Measurements from ENCODE around the gene NEURL4. TPM values are rescaled to one million over a fixed set of nuclear protein-coding genes. Genes with fewer than 3 reads are reported as not detected.

The NEURL4 gene
- total and polyA plus RNA-seq, 2 experiments from 2014 or later: 6.3 to 42.3 TPM

GRCh38 chr17:7282752-7283321 is 46.3 kb downstream of the NEURL4 start:
- H3K4me1 Mint-ChIP-seq: peaks cover 24% of the 10 kb centered on the region
- H3K36me3 Mint-ChIP-seq (ENCODE audit: low read depth): peaks cover 8% of the 10 kb centered on the region
- peak overlapping the region; percentile 59 for H3K4me3 Mint-ChIP-seq
- Histone ChIP-seq H4K20me1 (replicated peaks; ENCODE audit: insufficient read depth) (peaks cover 3% of the 10 kb centered on the region; the same call in 1 of the 2 replicates), H2AFZ (no peak overlapping the region), H3K4me2 (peak overlapping the region; percentile 86), H3K36me3 (ENCODE audit: insufficient read depth) (peaks cover 5% of the 10 kb centered on the region; the same call in 1 of the 2 replicates), H3K4me3 (peak overlapping the region; percentile 89), H3K9me2 (ENCODE audit: insufficient read depth) (no peaks in the 10 kb centered on the region), H3F3A (replicated peaks; ENCODE audit: low read depth) (peaks cover 15% of the 10 kb centered on the region; the same call in 1 of the 2 replicates), H3K4me1 (ENCODE audit: insufficient read depth) (peaks cover 13% of the 10 kb centered on the region; the same call in 1 of the 2 replicates), H3K27me3 (ENCODE audit: insufficient read depth) (peaks cover 10% of the 10 kb centered on the region), H3K27ac (ENCODE audit: low read depth) (no peak overlapping the region), H3K79me2 (replicated peaks; ENCODE audit: insufficient read depth) (no peaks in the 10 kb centered on the region)
- DNase-seq (ENCODE audit: low spot score): no peak
- no peak overlapping the region for H3K27ac Mint-ChIP-seq
- TF ChIP-seq, protein P1, sequence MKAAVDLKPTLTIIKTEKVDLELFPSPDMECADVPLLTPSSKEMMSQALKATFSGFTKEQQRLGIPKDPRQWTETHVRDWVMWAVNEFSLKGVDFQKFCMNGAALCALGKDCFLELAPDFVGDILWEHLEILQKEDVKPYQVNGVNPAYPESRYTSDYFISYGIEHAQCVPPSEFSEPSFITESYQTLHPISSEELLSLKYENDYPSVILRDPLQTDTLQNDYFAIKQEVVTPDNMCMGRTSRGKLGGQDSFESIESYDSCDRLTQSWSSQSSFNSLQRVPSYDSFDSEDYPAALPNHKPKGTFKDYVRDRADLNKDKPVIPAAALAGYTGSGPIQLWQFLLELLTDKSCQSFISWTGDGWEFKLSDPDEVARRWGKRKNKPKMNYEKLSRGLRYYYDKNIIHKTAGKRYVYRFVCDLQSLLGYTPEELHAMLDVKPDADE (IDR thresholded peaks at IDR 0.05): no peak
- TF ChIP-seq REST (IDR thresholded peaks at IDR 0.05; ENCODE audit: unreplicated experiment) (no peak), POLR2AphosphoS5 (IDR thresholded peaks at IDR 0.05; ENCODE audit: low read depth) (no peak), ZNF462 (CRISPR knock-in tag; IDR thresholded peaks at IDR 0.05) (no peak), ZNF114 (CRISPR knock-in tag; IDR thresholded peaks at IDR 0.05) (no peak), EZH2 (IDR thresholded peaks at IDR 0.05; ENCODE audit: low read depth, unreplicated experiment) (no peak), ZNF331 (CRISPR knock-in tag; IDR thresholded peaks at IDR 0.05; ENCODE audit: low read depth) (no peak), NANOG (IDR thresholded peaks at IDR 0.05; ENCODE audit: borderline replicate concordance) (no peak), CREB1 (CRISPR knock-in tag; IDR thresholded peaks at IDR 0.05; ENCODE audit: low read depth) (no peak), STAT1 (IDR thresholded peaks at IDR 0.05; ENCODE audit: unreplicated experiment) (no peak), EZH2phosphoT487 (IDR thresholded peaks at IDR 0.05; ENCODE audit: unreplicated experiment) (no peak), JUNB (IDR thresholded peaks at IDR 0.05; ENCODE audit: unreplicated experiment) (no peak)
- TF ChIP-seq, protein P2, sequence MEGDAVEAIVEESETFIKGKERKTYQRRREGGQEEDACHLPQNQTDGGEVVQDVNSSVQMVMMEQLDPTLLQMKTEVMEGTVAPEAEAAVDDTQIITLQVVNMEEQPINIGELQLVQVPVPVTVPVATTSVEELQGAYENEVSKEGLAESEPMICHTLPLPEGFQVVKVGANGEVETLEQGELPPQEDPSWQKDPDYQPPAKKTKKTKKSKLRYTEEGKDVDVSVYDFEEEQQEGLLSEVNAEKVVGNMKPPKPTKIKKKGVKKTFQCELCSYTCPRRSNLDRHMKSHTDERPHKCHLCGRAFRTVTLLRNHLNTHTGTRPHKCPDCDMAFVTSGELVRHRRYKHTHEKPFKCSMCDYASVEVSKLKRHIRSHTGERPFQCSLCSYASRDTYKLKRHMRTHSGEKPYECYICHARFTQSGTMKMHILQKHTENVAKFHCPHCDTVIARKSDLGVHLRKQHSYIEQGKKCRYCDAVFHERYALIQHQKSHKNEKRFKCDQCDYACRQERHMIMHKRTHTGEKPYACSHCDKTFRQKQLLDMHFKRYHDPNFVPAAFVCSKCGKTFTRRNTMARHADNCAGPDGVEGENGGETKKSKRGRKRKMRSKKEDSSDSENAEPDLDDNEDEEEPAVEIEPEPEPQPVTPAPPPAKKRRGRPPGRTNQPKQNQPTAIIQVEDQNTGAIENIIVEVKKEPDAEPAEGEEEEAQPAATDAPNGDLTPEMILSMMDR (conservative IDR thresholded peaks at IDR 0.05; ENCODE audit: low read depth in 2 of 2): no peak
- H3K9me3 Mint-ChIP-seq: no peaks in the 10 kb centered on the region; the same call in 2 of the 3 replicates
- ATAC-seq: no peak
- H3K27me3 Mint-ChIP-seq (ENCODE audit: insufficient read depth, low read depth, poor library complexity): peaks cover 21% of the 10 kb centered on the region

Measured in GM23338 (cell line).